NCI-H446 (cell line): ENCODE measurements around the gene ASTL.

Experiments
- DNase-seq, 2 experiments: peaks; one replicate each; lab custom pipeline; 2025; lab: John Stamatoyannopoulos, UW

The ASTL gene

DNA sequence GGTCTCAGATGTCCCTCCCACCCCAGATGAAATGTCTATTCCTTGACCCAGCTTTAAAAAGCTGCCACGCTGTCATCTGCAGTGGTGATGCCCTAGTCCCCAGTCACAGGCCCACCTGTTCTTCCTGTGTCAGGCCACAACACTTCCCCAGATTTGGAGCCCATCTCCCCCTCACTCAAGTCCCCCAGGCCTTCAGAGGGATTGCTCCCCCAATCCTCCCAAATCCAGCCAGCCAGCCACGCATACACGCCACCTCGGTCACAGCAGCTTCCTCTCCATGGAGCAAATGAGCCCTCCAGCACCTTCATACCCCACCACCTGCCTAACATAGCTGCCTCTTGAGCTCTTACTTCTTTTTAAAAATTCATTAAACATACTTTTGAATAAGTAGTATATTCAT, 7.8 kb downstream of the ASTL start:
- DNase-seq: no peak

DNA sequence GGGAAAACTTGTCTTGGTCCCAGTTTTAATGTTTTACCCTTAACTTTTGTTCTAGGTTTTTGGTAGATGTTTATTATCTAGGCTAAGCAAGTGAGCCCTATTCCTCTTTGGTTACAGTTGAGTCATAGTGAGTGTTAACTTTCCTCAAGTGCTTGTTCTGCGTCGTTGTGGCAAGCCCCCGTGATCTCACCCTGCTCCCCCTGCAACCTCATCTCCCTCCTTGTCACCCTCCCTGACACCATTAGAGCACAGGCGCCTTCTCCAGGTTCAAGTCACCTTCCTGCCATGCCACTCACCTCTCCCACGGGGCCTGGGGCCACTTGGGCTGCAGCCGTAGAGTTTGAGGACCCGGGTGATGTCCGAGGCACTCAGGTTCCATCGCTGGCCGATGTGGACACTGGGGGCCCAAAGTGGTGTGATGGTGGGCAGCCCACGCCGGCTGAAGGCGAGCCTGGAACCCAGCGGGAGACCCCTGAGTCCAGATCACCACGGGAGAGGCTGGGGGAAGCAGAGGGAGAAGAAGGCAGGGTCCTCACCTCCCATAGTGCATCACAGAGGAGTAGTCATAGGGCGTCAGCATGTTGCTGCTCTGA, 8.7 kb downstream of the ASTL start:
- no peak for DNase-seq

DNA sequence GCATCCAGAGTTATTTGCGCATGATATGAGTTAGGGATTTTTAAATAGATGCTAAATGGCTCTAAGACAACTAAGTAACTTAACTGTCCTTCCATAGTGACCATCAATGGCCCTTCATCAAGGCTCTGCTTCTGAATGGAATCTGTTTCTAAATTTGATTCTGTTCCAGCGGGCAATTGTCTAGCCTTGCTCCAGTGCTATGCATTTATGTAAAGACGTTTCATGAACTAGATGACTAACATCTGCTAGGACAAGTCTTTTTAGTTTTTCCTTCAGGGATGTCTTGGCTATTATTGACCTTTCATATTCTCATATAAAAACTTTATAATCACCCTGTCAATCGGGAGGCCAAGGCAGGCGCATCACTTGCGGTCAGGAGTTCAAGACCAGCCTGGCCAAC, 9.8 kb downstream of the ASTL start:
- no peak for DNase-seq

DNA sequence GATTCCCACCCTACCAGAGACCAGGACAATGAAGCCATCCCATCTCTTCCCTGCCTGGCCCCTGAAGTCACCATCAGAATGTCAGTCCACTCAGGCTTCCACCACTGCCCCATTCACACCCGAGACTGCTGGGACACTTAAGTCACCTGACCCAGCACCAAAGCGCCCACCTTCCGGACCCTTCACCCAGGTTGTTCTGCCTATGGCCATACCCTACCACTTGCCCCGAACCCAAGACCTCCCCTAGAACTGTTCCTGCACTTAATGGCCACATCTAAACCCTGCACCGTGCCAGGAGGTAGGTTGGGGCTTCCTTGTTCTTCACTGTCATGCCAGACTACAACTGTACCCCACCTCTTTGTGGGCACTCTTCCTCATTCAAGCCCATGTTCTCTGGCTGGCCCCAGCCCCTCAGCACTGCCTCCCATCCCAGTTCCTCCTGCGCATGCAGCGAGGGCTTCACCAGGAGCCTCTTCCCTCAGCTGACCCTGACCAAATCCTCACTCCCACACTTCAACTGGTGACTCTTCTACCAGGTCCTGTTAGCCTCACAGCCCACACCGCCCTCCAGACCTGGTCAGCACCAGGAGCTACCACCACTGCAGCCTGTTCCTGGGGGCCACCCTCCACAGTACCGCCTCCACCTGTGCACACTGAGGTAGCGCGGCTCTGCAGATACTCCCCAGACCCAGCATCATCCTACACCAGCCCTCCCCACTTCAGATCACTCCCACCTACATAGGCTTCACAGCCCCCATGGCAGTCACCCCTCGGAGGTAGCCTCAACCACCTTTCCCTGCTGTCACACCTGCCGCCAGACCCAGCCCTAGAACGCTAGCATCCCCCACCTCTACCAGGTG, 13.7 kb downstream of the ASTL start:
- no peak for DNase-seq

DNA sequence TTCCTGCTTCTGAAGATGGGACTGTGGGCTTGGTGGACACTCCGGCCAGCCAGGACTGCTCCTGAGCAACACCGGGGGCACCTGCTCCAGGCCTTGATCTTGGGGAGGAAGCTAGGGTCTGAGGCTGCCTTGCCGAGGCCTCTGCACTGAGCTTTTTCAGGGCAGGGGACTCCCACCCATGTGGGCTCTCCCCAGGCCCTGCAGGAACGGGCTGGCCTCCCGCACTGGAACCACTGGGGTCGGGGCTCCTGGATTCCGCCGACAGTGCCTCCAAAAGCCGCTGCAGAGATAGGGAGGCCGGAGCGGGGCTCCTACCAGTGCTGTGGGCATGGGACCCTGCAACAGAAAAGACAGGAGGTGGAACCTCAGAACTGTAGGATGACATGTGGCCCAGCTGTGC, 14.4 kb downstream of the ASTL start:
- DNase-seq: no peak

DNA sequence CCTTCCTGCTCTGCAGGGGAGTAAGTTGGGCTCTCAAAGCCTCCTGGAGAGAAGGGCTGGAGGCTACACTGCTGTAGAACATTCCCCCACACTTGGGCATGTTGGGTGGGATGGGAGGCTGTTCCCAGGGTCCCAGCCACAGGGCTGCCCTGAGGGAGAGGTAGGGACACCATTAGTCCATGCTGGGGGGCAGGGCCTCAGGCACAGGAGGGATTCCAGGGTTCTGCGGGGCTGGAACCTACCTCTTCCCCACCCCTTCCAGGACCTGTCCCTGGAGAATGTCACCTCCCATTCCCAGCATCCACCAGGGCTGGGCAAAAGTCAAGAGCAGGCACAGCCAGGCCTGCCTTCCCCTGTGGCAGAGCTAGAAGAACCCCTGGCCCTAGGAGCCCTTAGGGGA, 15.0 kb downstream of the ASTL start:
- no peak for DNase-seq

DNA sequence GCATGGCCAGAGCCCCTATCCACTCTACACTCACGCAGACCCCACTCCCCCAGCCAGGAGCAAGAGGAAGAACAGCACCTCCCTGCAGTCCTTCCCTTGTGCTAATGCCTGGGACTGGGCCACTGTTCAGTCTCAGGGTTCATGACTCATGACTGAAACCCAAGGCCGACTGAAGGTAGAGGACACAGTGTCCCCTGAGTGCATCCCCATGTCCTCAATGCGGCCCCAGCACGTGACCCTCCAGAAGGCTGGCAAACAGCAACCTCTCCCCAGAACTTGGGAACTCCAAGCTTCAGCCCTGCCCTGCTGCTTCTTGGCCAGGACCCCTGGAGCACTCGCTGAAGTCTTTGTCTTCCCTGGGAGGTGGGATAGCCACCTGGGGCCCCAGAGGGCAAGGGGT, 15.9 kb downstream of the ASTL start:
- no peak for DNase-seq

DNA sequence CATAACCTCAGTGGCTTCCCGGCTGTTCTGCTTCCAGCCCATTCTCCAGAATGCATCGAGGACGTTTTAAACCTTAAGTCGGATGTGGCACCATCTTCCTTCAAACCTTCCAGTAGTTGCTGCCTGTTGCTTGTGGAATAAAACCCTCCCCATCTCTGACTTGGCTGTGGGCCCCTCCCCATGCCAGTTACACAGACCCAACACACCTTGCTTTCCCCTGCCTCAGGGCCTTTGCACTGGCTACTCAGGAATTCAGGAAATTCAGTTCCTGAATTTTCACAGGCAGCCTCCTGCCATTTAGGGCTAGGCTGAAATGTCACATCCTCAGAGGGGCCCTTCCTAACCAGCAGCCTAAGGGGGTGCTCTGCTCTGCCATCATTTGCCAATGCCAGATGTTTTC, 16.9 kb downstream of the ASTL start:
- no peak for DNase-seq

DNA sequence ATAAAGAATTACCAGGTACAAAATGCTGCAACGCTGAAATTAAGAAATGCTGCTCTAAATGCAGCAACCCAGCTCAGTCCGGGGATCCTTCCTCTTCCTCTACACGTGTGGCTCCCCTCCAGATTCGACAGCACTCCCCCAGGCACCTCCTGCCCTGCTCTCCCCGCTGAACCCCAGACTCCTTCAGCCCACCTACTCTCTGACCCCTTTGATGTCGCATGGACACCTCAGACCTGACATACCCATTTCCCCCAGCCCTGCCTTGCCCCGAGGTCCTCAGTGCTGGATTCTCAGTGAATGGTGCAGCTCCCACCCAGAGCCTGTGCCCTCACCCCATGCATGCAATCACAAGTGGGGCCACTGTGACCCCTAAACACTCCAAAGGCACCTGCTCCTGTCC, 17.3 kb downstream of the ASTL start:
- no peak for DNase-seq

DNA sequence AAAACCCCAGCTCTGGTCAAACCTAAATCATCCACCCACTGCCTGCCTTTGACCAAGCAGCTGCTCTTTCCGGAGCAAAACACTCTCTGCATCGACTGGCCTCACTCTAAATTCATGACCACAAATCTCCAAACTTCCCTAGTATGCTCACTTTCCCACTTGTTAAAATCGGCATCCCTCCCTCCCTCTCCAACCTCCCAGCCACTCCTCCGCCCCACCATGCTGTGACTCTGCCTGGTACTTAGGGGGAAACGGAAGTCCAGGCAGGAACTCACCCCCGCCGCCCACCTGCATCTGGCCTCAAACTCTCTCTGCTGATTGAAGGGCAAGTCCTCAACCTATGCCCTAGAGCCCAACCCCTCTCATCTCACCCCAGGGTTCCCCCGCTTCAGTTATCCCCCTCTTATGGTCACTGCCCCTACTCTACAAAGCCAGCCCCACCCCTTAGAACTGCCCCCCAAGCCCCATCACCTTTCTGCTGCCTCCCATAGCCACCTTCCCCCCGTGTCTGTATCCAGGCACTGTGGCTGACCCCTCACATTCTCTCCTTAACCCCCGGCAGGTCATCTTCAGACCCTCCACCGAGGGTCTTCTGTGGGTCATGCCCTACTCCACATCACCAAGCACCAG, 18.1 kb downstream of the ASTL start:
- no peak for DNase-seq

DNA sequence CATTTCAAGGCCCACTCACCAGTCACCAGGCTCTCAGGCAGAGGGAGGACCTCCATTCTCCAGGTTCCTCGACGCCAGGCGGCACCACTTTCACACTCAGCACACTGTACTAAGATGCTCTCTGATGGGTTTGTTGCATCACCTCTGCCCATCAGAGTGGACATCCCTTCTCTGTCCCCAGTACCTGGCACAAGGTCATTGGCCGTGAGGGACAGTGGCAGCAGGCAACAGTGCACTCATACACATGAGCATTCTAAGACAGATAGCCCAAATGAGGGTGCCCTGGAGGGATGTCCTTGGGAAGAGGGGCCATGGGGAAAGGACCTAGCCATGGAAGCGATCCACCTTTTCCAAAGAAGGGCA, 18.9 kb downstream of the ASTL start:
- DNase-seq: no peak

DNA sequence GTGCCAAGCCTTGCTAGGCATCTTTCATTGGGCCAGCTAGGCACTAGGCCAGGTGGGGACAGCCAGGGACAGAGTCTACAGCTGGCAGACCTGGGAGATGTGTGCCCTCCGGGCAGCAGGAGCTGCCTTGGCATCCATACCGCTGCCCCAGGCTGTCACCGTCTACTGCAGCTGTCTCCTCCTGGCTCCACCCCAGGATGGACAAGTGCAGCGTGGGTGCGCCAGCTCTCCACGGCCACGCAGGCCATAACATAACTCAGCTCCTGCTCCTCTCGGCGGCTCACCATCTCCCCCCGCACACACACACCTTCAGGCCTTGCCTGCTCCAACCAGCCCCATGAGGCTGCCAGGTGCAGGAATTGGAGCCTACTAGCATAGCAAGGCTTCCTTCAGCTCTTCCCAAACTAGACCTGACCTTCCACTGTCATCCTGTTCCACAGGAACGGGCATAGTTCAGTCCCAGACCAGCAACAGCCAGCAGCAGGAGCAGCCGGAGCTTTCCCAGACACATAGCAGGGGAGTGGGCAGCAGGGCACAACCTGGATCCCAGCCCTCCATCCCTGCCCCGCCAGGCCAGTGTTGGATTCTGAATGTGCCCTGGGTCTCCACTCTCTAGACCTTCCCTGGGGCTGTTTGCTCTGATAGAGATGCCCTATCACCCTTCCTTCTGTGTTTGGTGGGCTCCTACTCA, 19.5 kb downstream of the ASTL start:
- DNase-seq: no peak

DNA sequence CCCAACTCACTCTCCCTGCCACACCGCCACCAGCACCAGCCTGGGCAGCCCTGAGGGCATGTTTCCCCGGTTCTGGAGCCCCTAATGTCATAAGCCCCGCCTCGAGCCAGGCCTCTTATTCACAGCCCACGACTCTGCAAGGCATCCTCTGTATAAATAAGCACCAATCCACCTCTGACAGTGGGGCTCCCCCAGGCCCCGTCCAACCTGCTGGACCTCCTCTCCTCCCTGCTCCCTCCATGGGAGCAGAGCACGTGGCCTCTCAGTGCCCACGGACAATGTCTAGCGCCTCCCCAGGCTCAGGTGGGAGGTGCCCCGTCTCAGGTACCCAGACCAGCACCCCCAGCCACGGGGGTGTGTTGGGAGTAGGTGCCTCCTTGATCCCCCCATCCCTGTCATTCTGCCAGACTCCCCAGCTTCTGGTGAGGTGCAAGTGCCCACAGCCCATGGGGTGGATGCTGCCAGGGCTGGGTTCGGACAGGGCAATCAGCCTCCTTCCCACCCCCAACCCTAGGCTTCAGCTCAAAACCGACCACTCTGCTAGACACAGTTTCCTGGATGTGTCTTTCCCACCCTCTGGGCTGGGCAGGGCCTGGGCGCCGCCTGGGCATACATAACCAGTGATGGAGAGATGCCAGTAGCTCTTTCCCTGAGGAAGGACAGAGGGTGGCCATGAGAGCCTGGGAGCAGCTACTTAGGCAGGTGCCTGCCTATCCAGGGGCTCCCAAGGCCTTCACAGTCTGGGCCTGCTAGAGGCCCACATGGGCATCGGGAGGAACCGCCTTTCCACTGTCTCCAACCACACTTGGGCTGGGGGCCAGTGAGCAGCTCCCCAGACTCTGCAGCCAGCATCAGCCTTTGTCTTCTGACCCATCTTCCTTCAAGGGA, 20.4 kb downstream of the ASTL start:
- DNase-seq: no peak

DNA sequence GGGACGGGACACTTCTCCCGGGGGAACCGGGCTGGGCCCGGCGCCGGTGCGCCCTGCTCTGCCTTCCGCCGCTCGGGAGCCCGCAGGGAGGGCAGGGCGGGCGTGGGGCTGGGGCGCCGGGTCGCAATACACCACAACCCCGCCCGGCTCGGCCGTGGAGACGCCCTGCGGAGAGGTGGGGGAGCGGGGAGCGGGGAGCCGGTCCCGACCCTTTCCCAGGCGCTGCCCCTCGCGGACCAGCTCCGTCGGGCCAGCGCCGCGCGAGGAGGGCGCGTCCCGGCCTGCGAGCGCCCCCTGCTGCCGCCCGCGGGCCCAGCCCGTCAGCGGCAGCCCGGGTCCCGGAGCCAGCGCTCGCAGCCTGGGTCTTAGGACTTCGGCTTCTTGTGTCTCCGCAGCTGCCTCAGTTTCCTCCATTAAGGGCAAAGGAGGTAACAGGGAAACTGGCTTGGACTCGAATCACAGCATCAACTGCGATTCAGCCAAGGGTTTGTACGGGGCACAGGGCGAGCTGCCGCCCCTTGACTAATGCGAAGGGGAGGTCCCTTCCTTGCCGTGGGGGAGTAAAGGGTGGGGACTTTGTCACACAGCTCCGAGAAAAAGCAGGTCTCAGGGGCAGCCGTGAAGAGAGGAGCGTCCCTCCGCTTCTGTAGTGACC, 21.3 kb downstream of the ASTL start:
- DNase-seq: peak in 1 of 2 experiments; percentile 44

DNA sequence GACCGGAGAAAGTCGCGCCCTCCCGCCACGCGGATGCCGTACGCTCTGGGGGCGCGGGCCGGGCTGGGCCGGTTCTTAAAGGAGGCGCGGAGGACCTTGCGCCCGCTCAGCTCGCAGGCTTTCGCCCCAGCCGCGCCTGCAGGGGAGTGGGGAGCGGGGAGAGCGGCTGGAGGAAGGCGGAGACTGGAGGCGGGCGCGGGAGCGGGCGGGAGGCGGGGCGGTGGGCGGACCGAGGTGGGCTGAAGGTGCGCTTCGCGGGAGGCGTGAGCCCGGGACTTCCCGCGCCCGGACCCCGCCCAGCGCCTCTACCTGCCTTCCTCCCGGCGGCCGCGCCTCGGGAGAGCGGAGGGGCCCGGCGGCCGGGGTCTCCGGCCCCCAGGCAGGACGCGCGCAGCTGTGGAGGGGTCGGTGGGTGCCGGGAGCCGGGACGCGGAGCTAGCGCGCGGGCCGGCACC, 21.9 kb downstream of the ASTL start, which contains the start of gene ADRA2B:
Gene ADRA2B (minus strand): TSS at position 148 of the 455 bp plus-strand sequence. CDS start 422 bp downstream, outside the sequence.
- DNase-seq: no peak

DNA sequence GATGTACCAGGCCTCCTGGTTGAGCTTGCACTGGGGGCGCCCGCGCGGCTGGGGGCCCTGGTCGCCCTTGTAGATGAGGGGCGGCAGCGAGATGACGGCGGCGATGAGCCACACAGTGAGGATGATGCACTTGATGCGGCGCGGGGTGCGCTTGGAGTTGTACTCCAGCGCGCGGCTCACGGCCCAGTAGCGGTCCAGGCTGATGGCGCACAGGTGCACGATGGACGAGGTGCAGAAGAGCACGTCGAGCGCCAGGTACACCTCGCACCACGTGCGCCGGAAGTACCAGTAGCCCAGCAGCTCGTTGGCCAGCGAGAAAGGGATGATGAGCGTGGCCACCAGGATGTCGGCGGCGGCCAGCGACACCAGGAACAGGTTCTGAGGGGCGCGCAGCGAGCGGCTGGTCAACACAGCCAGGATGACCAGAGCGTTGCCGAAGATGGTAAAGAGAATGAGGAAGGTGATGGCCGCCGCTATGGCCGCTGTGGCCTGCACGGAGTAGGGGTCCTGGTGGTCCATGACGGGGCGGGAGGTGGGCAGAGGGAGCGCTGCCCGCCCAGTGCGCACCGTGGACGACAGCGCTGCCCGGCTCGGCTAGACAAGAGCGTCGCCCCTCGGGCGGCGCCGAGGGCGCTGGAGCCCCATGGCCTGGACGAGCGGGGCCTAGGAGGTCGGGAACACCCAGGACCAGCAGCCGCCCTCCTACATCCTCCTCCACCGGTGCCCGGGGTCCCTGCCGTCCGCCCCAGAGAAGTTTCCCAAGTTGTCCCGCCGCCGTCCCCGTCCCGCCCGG, 22.5 kb downstream of the ASTL start:
- no peak for DNase-seq

DNA sequence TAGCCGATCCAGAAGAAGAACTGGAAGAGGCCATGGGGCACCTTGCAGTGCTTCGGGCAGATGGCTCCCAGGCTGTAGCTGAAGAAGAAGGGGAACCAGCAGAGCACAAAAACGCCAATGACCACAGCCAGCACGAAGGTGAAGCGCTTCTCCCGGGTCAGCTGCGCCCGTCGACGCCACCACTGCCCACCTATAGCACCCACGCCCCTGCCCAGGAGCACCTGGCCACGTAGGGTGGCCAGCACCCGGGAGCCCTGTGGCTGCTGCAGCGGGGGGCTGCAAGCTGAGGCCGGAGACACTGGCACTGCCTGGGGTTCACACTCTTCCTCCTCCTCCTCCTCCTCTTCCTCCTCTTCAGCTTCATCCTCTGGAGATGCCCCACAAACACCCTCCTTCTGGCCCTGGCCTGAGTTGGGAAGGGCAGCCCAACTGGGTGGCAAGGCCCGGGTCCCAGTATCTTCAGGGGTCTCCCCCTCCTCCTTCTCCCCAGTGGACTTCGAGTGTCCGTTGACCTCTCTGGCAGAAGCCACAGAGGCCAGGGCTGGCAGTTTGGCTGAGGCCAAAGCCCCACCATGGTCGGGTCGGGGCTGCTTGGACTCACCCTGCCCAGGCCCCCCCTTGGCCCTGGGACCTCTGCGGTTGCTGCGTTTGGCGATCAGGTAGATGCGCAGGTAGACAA, 23.3 kb downstream of the ASTL start:
- DNase-seq: no peak

DNA sequence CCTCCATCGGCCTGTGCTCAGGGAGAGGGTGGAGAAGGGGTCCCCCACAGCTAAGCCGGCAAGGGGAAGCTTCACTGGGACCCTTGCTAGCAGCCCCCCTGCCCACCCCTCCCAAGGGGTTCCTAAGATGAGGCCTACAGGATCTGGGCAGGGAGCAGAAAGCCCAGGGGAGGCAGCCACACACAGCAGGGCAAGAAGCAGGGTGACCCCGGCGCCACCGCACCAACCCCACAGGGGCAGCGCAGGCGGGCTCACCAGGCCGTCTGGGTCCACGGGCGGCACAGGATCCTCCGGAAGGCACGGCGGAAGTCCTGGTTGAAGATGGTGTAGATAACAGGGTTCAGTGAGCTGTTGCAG, 23.8 kb downstream of the ASTL start:
- DNase-seq: no peak

DNA sequence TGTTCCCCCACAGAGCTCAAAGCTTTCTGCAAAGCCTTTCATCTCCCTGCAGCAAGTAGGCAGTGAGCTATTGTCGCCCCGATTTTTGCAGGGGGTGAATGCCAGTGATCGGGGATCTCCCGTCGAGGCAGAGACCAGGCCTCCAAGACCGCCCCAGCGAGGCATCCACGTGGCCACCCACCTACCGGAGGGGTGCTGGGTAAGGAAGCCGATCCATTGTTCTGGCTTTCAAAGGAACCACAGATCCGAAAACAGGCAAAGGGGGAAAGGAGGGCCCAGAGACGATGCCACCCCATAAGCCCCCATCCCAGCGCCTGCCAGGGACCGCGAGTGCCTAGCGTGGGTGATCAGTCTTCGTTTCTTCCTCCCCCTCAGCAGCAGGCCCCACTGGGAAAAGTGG, 24.4 kb downstream of the ASTL start:
- no peak for DNase-seq

DNA sequence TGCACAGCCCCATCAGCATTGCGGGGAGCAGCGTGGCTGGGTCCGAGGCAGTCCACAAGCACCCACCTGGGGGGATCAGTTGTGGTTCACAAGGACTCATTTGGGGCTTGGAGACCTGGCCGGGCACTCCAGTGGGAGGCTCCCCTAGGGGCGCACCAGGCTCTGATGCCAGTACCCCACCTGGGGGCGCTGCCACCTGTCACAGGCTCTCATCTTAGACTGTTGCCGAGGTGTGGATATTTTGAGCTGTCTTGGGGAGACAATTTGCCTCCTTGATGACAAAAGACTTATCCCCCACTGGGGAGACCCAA, 25.0 kb downstream of the ASTL start:
- no peak for DNase-seq
